GM18505 (cell line): ENCODE data around the gene SECTM1.

ENCODE experiments used
- ATAC-seq: cut with Tn5 transposase; IDR thresholded peaks from one replicate; pipeline ENCODE4 v1.9.1; 2021; ENCODE audit not compliant: unreplicated experiment
- POLR2A ChIP-seq: IDR thresholded peaks from 4 replicates; pipeline ENCODE4 v1.6.1; 2011; ENCODE audit warnings: borderline replicate concordance; ENCODE audit not compliant: insufficient read depth, insufficient read length; ENCODE audit errors: extremely low read depth

The SECTM1 gene

DNA sequence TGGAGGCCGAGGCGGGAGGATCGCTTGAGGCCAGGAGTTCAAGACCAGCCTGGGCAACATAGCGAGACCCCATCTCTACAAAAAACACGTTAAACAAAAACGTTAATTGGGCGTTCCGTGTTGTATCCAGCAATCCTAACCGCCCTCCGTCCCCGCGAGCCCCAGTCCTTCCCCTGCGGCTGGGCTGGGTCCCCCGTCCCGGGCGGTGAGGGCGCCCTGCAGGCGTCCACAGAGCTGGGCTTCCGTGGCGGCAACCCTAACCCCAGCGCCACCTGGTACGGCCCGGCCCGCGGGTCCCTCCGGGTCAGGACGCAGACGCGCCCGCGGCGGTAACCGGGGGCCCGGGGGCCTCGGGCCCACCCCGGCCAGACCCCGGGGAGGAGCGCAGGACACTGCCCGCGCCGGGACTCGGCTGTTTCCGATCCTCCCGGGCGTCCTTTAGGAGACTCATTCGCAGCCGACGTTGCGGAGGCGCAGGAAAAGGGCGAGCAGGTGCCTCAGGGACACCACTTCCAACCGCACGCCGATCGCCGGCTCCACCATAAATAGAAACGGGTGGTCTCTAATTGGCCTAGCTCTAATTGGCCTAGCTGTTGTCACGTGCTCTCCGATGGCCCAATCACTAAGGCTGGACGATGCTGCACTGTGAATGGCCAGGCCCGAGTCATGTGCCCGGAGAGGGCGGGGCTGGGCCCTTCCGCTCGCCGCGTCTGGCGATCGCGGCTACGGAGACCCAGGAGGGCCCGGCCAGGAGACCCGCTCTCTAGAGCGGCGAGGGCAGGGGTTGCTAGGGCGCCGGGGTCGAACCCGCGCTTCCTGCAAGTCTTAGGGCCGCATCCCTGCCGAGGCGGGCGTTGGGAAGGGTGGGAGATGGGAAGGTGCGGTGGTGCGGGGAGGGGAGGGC, 41.1 kb downstream of the SECTM1 start:
- peak; percentile 96 for TF ChIP-seq POLR2A
- ATAC-seq = peak; percentile 87

DNA sequence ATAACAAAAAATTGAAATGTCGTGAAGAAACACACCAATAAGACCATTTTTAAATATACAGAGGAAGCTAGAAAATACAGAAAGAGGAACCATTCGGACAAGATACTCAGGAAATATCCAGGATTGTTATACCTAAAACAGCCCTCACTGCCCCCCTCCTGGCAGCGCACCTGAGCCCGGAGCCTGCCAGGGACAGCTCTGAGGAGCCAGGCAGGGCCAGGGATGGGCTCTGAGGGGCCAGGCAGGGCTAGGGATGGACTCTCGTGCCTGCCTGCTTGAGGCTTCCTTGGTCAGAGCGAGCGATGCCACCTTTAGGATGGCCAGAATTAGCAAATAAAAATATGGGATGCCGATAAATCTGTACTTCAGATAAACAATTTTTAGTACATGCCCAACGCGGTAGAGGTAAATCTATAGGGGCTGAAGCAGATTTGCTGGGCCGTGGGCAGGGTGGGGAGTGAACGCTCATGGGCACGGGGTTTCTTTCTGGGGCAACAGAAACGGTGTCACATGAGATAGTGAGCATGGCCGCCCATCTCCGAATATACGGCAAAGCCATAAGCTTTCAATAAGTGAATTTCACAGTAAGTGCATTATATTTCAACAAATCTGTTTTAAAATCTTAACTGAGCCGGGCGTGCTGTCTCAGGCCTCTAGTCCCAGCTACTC, 41.9 kb downstream of the SECTM1 start:
- no peak for ATAC-seq
- no peak for TF ChIP-seq POLR2A

DNA sequence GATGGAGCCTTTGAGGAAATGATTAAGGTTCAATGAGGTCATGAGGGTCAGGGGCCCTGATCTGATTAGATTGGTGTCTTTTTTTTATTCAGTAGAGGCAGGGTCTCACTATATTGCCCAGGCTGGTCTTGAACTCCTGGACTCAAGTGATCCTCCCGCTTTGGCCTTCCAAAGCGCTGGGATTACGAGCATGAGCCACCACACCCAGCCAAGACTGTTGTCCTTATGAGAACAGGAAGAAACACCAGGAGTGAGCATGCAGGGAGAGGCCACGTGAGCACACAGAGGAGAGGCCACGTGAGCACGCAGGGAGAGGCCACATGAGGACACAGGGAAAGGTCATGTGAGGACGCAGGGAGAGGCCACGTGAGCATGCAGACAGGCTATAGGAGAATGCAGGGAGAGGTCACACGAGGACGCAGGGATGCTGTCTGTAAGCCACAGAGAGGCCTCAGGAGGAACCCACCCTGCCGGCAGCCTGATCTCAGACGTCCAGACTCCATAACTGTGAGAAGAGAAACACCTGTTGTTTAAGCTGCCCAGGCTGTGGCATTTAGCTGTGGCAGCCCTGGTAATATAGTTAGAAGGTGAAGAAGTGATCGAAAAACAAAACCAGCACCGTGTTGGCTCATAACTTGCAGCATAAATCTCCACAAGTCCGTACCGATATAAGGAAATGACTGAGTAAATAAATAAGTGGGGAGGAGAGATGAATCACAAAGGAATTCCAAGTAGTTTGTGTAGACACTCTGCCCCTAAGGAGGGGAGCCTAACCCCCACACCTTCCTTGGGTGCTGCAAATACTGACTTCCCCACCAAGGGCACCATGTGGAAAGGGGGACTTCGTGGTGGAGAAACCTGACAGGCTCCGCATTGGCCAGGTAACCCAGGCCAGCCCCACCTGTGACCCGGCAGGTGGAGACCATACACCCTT, 45.4 kb downstream of the SECTM1 start:
- ATAC-seq = no peak
- no peak for TF ChIP-seq POLR2A

DNA sequence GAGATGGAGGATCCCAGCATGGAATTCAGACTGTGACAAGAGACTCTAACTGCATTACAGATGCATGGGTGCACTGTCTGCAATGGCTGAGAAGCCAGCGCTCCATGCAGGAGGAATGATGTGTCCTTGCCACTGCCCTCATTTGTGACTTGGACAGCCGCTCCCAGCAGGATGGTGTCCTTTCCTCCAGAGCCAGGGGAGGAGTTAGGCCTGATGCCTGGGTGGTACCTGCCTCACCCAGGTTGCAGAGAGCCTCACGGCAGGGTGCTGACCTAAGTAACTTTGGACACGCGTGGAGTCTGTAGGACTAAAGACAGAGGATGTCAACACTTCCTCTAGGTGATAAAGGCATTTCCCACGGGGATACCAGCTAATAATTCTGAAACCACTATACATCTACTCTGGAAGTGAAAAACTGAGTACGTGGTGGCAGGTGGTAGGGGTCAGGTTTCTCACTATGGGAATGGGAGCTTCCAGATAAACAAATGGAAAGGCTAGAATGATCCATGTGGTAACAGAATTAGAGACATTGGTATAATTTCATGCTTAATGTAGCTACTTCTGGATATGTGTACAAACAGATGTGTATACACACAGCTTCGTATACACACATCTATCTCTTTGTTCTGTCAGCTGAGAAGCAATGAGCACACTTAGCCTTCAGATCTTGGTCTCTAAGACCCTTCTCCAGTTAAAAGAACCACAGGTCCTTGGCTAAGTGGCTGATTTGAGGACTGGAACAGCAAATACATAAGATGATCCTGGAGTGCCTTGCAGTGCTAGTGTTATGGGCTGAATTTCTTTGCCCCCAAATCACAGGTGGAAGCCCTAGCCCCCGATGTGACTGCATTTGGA, 46.3 kb downstream of the SECTM1 start:
- no peak for TF ChIP-seq POLR2A
- ATAC-seq = no peak

DNA sequence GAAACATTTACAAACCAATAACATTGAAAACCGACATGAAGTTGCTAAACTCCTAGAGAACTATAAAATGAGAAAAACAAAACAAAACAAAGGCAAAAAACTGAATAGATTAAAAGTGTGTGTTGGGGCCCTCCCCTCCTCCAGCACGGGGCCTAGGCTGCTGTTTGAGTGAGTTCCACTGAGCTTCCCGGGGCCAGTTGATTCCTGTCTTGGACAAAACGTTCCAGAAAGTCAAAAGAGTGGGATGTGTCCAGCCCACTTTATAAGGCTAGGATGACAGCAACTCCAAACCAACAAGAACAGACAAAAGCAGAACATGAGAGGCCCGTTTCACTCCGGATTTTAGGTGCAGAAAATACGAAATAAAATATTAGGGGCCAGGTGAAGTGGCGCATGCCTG, 48.4 kb downstream of the SECTM1 start:
- TF ChIP-seq POLR2A = no peak
- ATAC-seq = no peak

DNA sequence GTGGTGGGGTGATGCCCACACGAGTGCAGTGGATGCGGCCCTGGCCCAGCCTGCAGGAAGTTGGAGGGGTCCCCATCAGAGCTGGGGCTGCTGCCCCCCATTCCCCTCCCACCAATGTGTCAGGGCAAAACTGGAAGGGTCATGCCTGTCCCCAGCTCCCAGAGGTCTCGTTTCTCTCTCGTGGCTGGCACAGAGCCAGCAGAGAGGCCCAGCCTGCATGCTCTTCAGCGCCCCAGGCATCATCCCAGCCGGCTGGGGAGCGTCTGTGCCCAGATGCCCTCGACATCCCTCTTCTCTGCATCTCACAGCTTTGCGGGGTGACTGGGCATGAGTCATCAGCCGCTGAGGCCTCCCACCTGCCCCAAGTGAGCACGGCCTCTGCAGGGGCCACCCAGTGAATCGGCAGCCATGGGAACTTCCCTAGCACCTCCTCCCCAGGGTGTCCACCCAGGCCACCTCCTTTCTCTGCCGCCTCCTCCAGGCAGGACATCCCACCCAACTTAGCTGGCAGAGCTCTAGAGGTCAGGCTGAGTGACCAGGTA, 50.3 kb downstream of the SECTM1 start:
- no peak for ATAC-seq
- TF ChIP-seq POLR2A = no peak

DNA sequence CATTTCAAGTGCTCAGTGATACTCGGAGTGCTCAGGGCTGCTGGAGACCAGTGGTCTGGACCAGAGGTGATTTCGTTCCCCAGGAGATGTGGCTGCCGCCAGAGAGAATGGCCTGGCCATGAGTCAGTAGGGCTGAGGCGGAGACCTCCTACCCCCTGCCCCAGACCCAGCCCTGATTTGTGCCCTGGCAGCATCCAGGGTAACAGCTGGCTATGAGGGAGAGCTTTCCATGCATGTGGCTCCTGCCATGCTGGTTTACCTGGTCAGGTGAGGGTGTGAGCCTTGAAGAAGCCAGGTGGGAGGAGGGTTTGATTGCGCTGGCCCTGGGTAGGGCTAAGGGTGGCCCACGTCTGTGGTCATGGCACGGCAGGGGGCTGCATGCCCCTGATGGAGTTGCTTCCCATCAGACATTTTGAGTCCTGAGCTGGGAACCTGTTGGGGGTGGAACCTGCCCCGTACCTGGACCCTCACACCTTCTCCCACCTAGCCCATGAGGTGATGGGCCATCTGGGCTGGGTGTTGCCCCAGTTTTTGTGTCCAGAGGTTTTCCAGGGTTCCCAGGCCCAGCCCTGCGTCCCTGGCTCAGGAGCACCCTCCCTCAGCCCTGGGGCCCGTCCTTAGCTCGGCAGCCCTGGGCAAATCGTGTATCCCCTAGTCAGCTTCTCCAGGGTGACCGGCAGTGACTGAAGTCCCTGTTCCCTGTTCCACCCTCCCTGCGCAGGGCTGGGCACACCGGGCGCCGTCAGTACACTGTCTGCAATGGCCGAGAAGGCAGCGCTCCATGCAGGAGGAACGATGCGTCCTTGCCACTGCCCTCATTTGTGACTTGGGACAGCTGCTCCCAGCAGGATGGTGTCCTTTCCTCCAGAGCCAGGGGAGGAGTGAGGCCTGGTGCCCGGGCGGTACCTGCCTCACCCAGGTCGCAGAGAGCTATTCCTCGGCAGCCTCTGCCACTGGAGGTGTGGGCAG, 51.0 kb downstream of the SECTM1 start:
- no peak for TF ChIP-seq POLR2A
- no peak for ATAC-seq

DNA sequence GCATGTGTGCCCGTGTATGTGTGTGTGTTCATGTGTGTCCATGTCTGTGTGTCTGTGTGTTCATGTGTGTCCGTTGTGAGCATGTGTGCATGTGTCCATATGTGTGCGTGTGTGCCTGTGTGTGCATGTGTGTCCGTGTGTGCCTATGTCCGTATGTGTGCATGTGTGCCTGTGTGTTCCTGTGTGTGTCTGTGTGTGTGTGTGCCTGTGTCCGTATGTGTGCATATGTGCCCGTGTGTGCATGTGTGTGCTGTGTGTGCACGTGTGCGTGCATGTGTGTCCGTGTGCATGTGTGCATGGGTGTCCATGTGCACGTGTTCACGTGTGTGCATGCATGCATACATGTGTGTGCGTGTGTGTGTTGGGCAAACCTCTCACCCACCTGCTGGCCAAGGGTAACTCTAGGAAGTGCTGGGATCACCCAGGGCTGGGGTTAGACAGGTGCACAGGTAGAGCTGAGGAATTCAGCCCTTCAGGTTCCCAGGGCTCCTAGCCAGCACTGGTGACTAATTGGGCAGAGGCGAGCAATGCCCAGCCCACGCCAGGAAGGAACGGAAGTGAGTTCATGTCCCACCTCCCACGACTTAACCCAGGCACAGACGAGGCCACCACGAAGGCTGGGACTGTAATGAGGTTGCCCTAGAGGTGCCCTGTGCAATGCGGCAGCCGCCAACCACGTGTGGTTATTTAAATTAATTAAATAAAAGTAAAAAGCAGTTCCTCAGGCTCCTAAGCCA, 51.9 kb downstream of the SECTM1 start:
- ATAC-seq = no peak
- no peak for TF ChIP-seq POLR2A

DNA sequence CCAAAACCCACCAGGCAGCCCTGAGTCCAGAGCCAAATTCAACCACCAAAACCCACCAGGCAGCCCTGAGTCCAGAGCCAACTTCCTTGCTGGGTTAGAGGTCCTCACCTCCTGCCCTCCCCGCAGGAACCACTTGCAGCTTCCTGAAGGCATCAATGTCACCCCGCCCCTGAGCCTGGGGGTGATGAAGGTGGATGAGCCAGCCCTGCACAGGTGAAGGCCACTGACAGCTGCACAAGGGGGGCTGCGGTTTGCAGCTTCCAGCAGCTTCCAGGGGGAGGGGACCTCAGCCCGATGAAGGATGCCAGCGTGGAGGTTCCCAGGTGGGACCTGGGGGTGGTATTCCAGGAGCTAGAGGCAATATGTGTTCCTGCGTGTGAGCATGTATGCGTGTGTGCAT, 52.5 kb downstream of the SECTM1 start:
- ATAC-seq = no peak
- TF ChIP-seq POLR2A = no peak

DNA sequence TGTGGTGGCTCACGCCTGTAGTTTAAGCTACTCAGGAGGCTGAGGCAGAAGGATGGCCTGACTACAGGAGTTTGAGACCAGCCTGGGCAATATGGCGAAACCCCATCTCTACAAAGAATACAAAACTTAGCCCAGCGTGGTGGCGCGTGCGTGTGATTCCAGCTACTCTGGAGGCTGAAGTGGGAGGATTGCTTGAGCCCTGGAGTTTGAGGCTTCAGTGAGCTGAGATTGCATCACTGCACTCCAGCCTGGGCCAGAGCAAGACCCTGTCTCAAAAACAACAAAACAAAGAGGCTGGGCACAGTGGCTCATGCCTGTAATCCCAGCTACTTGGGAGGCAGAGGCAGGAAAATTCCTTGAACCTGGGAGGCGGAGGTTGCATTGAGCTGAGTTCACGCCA, 53.0 kb downstream of the SECTM1 start:
- no peak for ATAC-seq

More for the DNA sequence above, 53.0 kb downstream of the SECTM1 start:
- no peak for TF ChIP-seq POLR2A
